ENCODE measurements around the gene STXBP1. TPM values are rescaled to one million over a fixed set of nuclear protein-coding genes. Genes with fewer than 3 reads are reported as not detected.

The STXBP1 gene
- polyA plus RNA-seq, 3 donors = 0.27 to 0.59 TPM; not detected in 1

DNA sequence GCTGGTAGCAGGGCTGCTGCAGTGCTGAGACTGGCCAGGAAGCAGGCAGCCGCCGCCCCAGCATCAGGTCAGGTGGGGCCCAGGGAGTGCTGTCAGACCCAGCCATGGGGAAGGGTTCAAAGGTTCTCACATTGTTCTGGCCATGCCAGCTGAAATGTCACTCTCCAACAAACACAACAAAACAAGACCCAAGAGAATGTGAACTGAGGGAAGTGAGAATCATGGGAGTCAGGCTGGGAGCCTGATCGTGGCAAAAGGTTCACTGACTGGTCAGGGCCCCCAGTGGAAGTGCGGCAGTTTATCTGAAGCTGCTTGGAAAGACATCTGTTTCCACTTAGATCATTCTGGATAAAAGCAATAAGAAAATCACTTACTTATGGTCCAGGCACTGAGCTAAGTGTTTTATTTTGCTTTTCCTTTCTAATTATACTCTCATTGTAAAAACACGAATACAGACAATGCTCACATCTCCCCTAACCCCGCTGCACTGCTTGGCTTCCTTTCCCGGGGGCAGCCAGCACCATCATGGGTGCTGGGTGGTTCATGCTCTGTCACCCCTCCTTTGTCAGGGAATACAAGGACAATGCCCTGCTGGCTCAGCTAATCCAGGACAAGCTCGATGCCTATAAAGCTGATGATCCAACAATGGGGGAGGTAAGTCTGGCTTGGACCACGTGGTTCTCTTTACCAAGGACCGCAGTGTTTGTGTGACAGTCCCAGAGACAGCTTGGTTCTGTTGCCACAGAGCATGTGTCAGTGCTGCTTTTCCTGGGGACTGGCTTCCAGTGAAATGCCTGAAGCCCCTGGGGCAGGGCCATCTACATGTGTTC, 52.8 kb downstream of the STXBP1 start:
- H3K4me3 Mint-ChIP-seq = no peak overlapping the region
- no peaks in the 10 kb centered on the region for H3K36me3 ChIP-seq (replicated peaks in 1 of 2; ENCODE audit: control insufficient read depth in 1 of 2, insufficient read depth in 2 of 2, low read length in 2 of 2)

DNA sequence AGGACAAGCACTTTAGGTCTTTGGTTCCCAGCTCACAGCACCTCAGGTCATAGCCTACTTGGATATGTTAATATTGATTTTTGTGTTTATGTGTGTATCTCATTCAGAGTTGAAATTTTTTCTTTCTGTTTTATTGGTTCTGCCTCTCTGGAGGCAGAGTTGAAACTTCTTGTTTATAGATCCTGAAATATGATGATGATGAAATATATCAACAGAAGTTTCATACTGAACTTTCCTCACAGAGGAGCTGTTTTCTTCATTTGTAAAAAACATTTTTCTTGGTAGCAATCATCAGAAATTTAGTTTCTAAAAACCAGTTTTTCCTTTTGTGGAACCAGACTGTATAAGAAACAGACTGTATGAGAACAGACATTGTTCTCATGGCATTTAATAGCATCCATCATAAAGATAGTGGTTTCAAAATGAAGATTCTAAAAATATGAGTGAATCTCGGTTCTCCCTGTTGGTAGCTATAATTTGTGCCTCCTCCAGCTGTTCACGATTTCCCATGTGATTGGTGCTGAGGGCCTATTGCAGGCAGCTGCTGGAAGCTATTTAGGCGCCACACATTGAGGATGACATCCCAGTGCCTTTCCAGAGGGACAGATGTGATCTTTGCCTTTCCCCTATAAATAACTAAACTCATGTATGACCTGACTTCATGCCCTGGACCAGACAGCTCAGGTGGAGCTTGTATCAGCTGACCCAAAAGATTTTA, 55.2 kb downstream of the STXBP1 start:
- TF ChIP-seq, protein P1, sequence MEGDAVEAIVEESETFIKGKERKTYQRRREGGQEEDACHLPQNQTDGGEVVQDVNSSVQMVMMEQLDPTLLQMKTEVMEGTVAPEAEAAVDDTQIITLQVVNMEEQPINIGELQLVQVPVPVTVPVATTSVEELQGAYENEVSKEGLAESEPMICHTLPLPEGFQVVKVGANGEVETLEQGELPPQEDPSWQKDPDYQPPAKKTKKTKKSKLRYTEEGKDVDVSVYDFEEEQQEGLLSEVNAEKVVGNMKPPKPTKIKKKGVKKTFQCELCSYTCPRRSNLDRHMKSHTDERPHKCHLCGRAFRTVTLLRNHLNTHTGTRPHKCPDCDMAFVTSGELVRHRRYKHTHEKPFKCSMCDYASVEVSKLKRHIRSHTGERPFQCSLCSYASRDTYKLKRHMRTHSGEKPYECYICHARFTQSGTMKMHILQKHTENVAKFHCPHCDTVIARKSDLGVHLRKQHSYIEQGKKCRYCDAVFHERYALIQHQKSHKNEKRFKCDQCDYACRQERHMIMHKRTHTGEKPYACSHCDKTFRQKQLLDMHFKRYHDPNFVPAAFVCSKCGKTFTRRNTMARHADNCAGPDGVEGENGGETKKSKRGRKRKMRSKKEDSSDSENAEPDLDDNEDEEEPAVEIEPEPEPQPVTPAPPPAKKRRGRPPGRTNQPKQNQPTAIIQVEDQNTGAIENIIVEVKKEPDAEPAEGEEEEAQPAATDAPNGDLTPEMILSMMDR (IDR thresholded peaks at IDR 0.05) = no peak
- no peaks in the 10 kb centered on the region for H3K79me2 ChIP-seq (ENCODE audit: insufficient read depth, low read length)
- no peak overlapping the region for H3K27ac Mint-ChIP-seq

More for the DNA sequence above, 52.8 kb downstream of the STXBP1 start:
- no peaks in the 10 kb centered on the region for H4K20me1 ChIP-seq (ENCODE audit: insufficient read depth, low read length)
- Mint-ChIP-seq H3K36me3 (no peaks in the 10 kb centered on the region), H3K4me1 (peaks cover 9% of the 10 kb centered on the region), H3K9me3 (peaks cover 0 to 1% (median 0%) of the 10 kb centered on the region in 7 donors), H3K27ac (no peak overlapping the region), H3K27me3 (ENCODE audit: low read depth in 3 of 3) (peaks cover 0 to 4% (median 4%) of the 10 kb centered on the region in 3 donors)
- no peaks in the 10 kb centered on the region for H3K4me1 ChIP-seq (ENCODE audit: control insufficient read depth in 1 of 2, insufficient read depth in 2 of 2, low read length in 2 of 2)
- WGBS (ENCODE audit: insufficient coverage) = 84% methylated on average over 8 of the region's 10 CpGs
- no peak overlapping the region for H3K9ac ChIP-seq (ENCODE audit: insufficient read depth, low read length, poor library complexity, severe bottlenecking)
- DNase-seq = no peak
- TF ChIP-seq, protein P1 (IDR thresholded peaks at IDR 0.05) = no peak
- H3K4me3 ChIP-seq (replicated peaks in 1 of 3; ENCODE audit: low read depth in 2 of 3, low read length in 3 of 3) = no peak overlapping the region
- no peak overlapping the region for H3K27ac ChIP-seq (ENCODE audit: low read depth in 1 of 2, low read length in 2 of 2)
- H3K4me2 ChIP-seq (replicated peaks; ENCODE audit: extremely low read depth, low read length, poor library complexity, severe bottlenecking) = no peak overlapping the region
- intact Hi-C loops (cut with micrococcal nuclease) = no loop called here
- no peaks in the 10 kb centered on the region for H3K27me3 ChIP-seq (ENCODE audit: control insufficient read depth in 2 of 2, insufficient read depth in 2 of 2, low read length in 2 of 2)
- H3K79me2 ChIP-seq (ENCODE audit: insufficient read depth, low read length) = no peaks in the 10 kb centered on the region
- no peak overlapping the region for H2AFZ ChIP-seq (ENCODE audit: insufficient read depth, low read depth, low read length, poor library complexity, severe bottlenecking)
- H3K9me3 ChIP-seq (replicated peaks in 1 of 2; ENCODE audit: control insufficient read depth in 1 of 2, insufficient read depth in 1 of 2, low read length in 2 of 2) = no peaks in the 10 kb centered on the region

More for the DNA sequence above, 55.2 kb downstream of the STXBP1 start:
- H3K9ac ChIP-seq (ENCODE audit: insufficient read depth, low read length, poor library complexity, severe bottlenecking) = no peak overlapping the region
- Mint-ChIP-seq H3K4me1 (peaks cover 9% of the 10 kb centered on the region), H3K27me3 (ENCODE audit: low read depth in 3 of 3) (peaks cover 0 to 3% (median 0%) of the 10 kb centered on the region in 3 donors), H3K36me3 (no peaks in the 10 kb centered on the region), H3K4me3 (no peak overlapping the region), H3K9me3 (peaks cover 0 to 1% (median 0%) of the 10 kb centered on the region in 7 donors)
- no peak overlapping the region for H3K4me3 ChIP-seq (replicated peaks in 1 of 3; ENCODE audit: low read depth in 2 of 3, low read length in 3 of 3)
- no peak overlapping the region for H2AFZ ChIP-seq (ENCODE audit: insufficient read depth, low read depth, low read length, poor library complexity, severe bottlenecking)
- H3K4me1 ChIP-seq (ENCODE audit: control insufficient read depth in 1 of 2, insufficient read depth in 2 of 2, low read length in 2 of 2) = no peaks in the 10 kb centered on the region
- DNase-seq = no peak
- H3K27me3 ChIP-seq (ENCODE audit: control insufficient read depth in 2 of 2, insufficient read depth in 2 of 2, low read length in 2 of 2) = no peaks in the 10 kb centered on the region
- WGBS (ENCODE audit: insufficient coverage) = 33% methylated on average over 2 of the region's 3 CpGs
- intact Hi-C loops (cut with micrococcal nuclease) = no loop called here
- no peak overlapping the region for H3K4me2 ChIP-seq (replicated peaks; ENCODE audit: extremely low read depth, low read length, poor library complexity, severe bottlenecking)
- no peaks in the 10 kb centered on the region for H3K36me3 ChIP-seq (replicated peaks in 1 of 2; ENCODE audit: control insufficient read depth in 1 of 2, insufficient read depth in 2 of 2, low read length in 2 of 2)
- H4K20me1 ChIP-seq (ENCODE audit: insufficient read depth, low read length) = no peaks in the 10 kb centered on the region
- no peak overlapping the region for H3K27ac ChIP-seq (ENCODE audit: low read depth in 1 of 2, low read length in 2 of 2)
- H3K9me3 ChIP-seq (replicated peaks in 1 of 2; ENCODE audit: control insufficient read depth in 1 of 2, insufficient read depth in 1 of 2, low read length in 2 of 2) = no peaks in the 10 kb centered on the region
